PC-3 (cell line): ENCODE data around the gene HSPB7. TPM values are rescaled to one million over a fixed set of nuclear protein-coding genes. Genes with fewer than 3 reads are reported as not detected.

Experiments
- ATAC-seq: fragments of 200-7000 bp; cut with Tn5 transposase; 2 replicates; pipeline ENCODE4 v1.9.1; 2020; ENCODE audit warnings: mild to moderate bottlenecking, moderate library complexity
- BruUV-seq: library from RNA; stranded (reverse); fragments of 400-500 nt; replicated peaks from 2 replicates; lab custom pipeline; 2021; lab: Mats Ljungman, UMichigan
- CTCF ChIA-PET: fragments of 300-600 bp; sonication (Branson Sonifier 250); formaldehyde crosslinking; loops from one replicate; lab custom pipeline; 2022; ENCODE audit warnings: antibody characterized with exemption; lab: Charles Lee
- POLR2A ChIA-PET: fragments of 300-600 bp; sonication (Branson Sonifier 250); formaldehyde crosslinking; loops from one replicate; lab custom pipeline; 2022; ENCODE audit warnings: antibody characterized with exemption; ENCODE audit not compliant: unreplicated experiment; lab: Charles Lee
- DNase-seq: peaks from one replicate; pipeline ENCODE4 v3.0.0-alpha.2; 2015
- H2AFZ ChIP-seq: fragments of 300-600 bp; sonication (generic); 2 replicates; pipeline ENCODE4 v1.6.0; 2016; ENCODE audit warnings: antibody characterized with exemption, low read length
- H3F3A ChIP-seq: fragments of 300-600 bp; sonication (generic); one replicate; pipeline ENCODE4 v1.6.0; 2017; ENCODE audit warnings: antibody characterized with exemption, low read length, control low read depth, mild to moderate bottlenecking; ENCODE audit not compliant: unreplicated experiment
- H3K27ac ChIP-seq: fragments of 300-600 bp; sonication (generic); 2 replicates; pipeline ENCODE4 v1.5.1; 2016; ENCODE audit warnings: mild to moderate bottlenecking, low read length
- H3K27me3 ChIP-seq: fragments of 300-600 bp; sonication (generic); 2 replicates; pipeline ENCODE4 v1.6.1; 2016; ENCODE audit warnings: low read length, mixed read lengths
- H3K36me3 ChIP-seq: fragments of 300-600 bp; sonication (generic); 2 replicates; pipeline ENCODE4 v1.6.1; 2016; ENCODE audit warnings: low read depth, mixed run types, low read length, mixed read lengths
- H3K4me1 ChIP-seq: fragments of 300-600 bp; sonication (generic); 2 replicates; pipeline ENCODE4 v1.5.1; 2016; ENCODE audit warnings: low read length; ENCODE audit not compliant: insufficient read depth
- H3K4me2 ChIP-seq: fragments of 300-600 bp; sonication (generic); 2 replicates; pipeline ENCODE4 v1.6.0; 2016; ENCODE audit warnings: low read length
- H3K4me3 ChIP-seq: fragments of 300-600 bp; sonication (generic); 2 replicates; pipeline ENCODE4 v1.5.1; 2016; ENCODE audit warnings: mild to moderate bottlenecking, low read length, mixed read lengths
- H3K79me2 ChIP-seq: fragments of 300-600 bp; sonication (generic); 2 replicates; pipeline ENCODE4 v1.6.1; 2017; ENCODE audit warnings: low read length, mixed read lengths
- H3K9ac ChIP-seq: fragments of 300-600 bp; sonication (generic); 2 replicates; pipeline ENCODE4 v1.6.0; 2016; ENCODE audit warnings: mild to moderate bottlenecking, low read length
- H3K9me2 ChIP-seq: fragments of 300-600 bp; sonication (generic); replicated peaks from 2 replicates; pipeline ENCODE4 v1.6.1; 2016; ENCODE audit warnings: mixed run types, low read length, mixed read lengths
- H3K9me3 ChIP-seq: fragments of 300-600 bp; sonication (generic); 2 replicates; pipeline ENCODE4 v1.6.1; 2016; ENCODE audit warnings: low read length, mixed read lengths
- H4K20me1 ChIP-seq: fragments of 300-600 bp; sonication (generic); 2 replicates; pipeline ENCODE4 v1.6.1; 2016; ENCODE audit warnings: low read length, mixed read lengths
- CTCF ChIP-seq: fragments of 300-600 bp; sonication (generic); conservative IDR thresholded peaks from 2 replicates; pipeline ENCODE4 v1.5.1; 2017; ENCODE audit warnings: antibody characterized with exemption, low read depth, mild to moderate bottlenecking, low read length
- EZH2 ChIP-seq: fragments of 300-600 bp; sonication (generic); IDR thresholded peaks from one replicate; pipeline ENCODE4 v1.6.1; 2017; ENCODE audit warnings: antibody characterized with exemption, mild to moderate bottlenecking, low read length; ENCODE audit not compliant: unreplicated experiment
- EZH2phosphoT487 ChIP-seq: fragments of 300-600 bp; sonication (generic); IDR thresholded peaks from 2 replicates; pipeline ENCODE4 v1.6.1; 2018; ENCODE audit warnings: mild to moderate bottlenecking, antibody characterized with exemption, low read length, borderline replicate concordance
- intact Hi-C: fragments of 100-400 bp; cut with micrococcal nuclease; formaldehyde crosslinking; loops from 2 replicates; pipeline ENCODE4 v1.9.0; 2023
- total RNA-seq: library from RNA; depleted of rRNA; stranded (reverse); fragments of >200 nt; gene quantifications from 2 replicates; pipeline ENCODE4 v1.2.3, GENCODE V29; 2014

HSPB7 gene
- total RNA-seq, 1 experiment from 2014 or later = not detected

GRCh38 chr1:15998929-15999328, 18.9 kb downstream of the HSPB7 start:
- ChIA-PET POLR2A (no interaction called here), CTCF (no interaction called here)
- BruUV-seq = no TSS peak
- DNase-seq (no peak), ATAC-seq (no peak)
- TF ChIP-seq EZH2phosphoT487 = no peak
- TF ChIP-seq EZH2 = no peak
- no peak for TF ChIP-seq CTCF
- Histone ChIP-seq H2AFZ (no peak overlapping the region), H3K9me3 (no peaks in the 10 kb centered on the region), H4K20me1 (no peaks in the 10 kb centered on the region), H3K9me2 (no peaks in the 10 kb centered on the region), H3K4me1 (no peaks in the 10 kb centered on the region), H3K27ac (no peak overlapping the region), H3K36me3 (no peaks in the 10 kb centered on the region), H3K79me2 (no peaks in the 10 kb centered on the region), H3F3A (no peaks in the 10 kb centered on the region), H3K27me3 (no peaks in the 10 kb centered on the region), H3K9ac (no peak overlapping the region), H3K4me3 (no peak overlapping the region), H3K4me2 (no peak overlapping the region)
- intact Hi-C loops = no loop called here

GRCh38 chr1:15997637-15998280, 20.1 kb downstream of the HSPB7 start:
- H3K4me1 ChIP-seq = no peaks in the 10 kb centered on the region
- no peak overlapping the region for H3K27ac ChIP-seq
- no peak overlapping the region for H2AFZ ChIP-seq
- H3K36me3 ChIP-seq = no peaks in the 10 kb centered on the region
- no peak for TF ChIP-seq EZH2
- no peak for TF ChIP-seq EZH2phosphoT487
- no peak for TF ChIP-seq CTCF
- no peak for DNase-seq
- H3K27me3 ChIP-seq = no peaks in the 10 kb centered on the region
- no peak overlapping the region for H3K9ac ChIP-seq
- CTCF ChIA-PET = no interaction called here
- POLR2A ChIA-PET = no interaction called here
- no peaks in the 10 kb centered on the region for H3K9me3 ChIP-seq
- no peaks in the 10 kb centered on the region for H3K9me2 ChIP-seq
- no TSS peak for BruUV-seq
- H4K20me1 ChIP-seq = no peaks in the 10 kb centered on the region
- H3K4me3 ChIP-seq = no peak overlapping the region
- intact Hi-C loops = no loop called here
- no peak overlapping the region for H3K4me2 ChIP-seq
- no peaks in the 10 kb centered on the region for H3F3A ChIP-seq
- no peak for ATAC-seq
- H3K79me2 ChIP-seq = no peaks in the 10 kb centered on the region

GRCh38 chr1:15997076-15997585, 20.7 kb downstream of the HSPB7 start:
- H3K36me3 ChIP-seq = no peaks in the 10 kb centered on the region
- no peak overlapping the region for H3K9ac ChIP-seq
- no peak overlapping the region for H3K4me2 ChIP-seq
- H2AFZ ChIP-seq = no peak overlapping the region
- no peaks in the 10 kb centered on the region for H3K9me3 ChIP-seq
- no peaks in the 10 kb centered on the region for H3K4me1 ChIP-seq
- no peaks in the 10 kb centered on the region for H3K9me2 ChIP-seq
- DNase-seq (no peak), ATAC-seq (no peak)
- H3K27me3 ChIP-seq = no peaks in the 10 kb centered on the region
- no peaks in the 10 kb centered on the region for H4K20me1 ChIP-seq
- H3F3A ChIP-seq = no peaks in the 10 kb centered on the region
- H3K27ac ChIP-seq = no peak overlapping the region
- POLR2A ChIA-PET = no interaction called here
- H3K79me2 ChIP-seq = no peaks in the 10 kb centered on the region
- no peak overlapping the region for H3K4me3 ChIP-seq
- no TSS peak for BruUV-seq
- intact Hi-C loops = no loop called here
- TF ChIP-seq EZH2phosphoT487 (no peak), CTCF (no peak), EZH2 (no peak)
- CTCF ChIA-PET = no interaction called here
